NT2/D1 (cell line): ENCODE results near the gene FES.

Experiments
- YY1 ChIP-seq: IDR thresholded peaks from 2 replicates; pipeline ENCODE4 v1.6.1; 2011; ENCODE audit not compliant: insufficient read length, insufficient read depth
- ZNF274 ChIP-seq: IDR thresholded peaks from 2 replicates; pipeline ENCODE4 v1.6.1; 2011; ENCODE audit warnings: mild to moderate bottlenecking, low read depth, low read length

DNA sequence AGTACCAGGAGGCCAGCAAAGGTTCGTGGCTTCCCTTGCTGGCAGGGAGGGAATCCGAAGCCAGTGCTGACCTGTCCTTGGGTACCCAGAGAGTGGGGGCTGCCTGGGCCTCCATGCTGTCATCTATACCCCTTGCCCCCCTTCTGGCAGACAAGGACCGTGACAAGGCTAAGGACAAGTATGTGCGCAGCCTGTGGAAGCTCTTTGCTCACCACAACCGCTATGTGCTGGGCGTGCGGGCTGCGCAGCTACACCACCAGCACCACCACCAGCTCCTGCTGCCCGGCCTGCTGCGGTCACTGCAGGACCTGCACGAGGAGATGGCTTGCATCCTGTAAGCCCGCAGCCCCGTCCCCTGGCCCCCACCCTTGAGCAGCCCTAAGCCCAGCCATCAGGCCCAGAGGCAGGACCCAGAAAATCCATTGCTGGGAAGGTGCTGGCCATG is 2.8 kb downstream of the FES start:
- TF ChIP-seq ZNF274 (no peak), YY1 (no peak)
